Ishikawa (cell line): ENCODE results near the gene RTN4R.
A peak's percentile ranks its signal among the peaks of the same experiment; 100 is the strongest.

Experiments
- CEBPB ChIP-seq: IDR thresholded peaks from 2 replicates; pipeline ENCODE4 v1.6.1; 2012
- CREB1 ChIP-seq: IDR thresholded peaks from 2 replicates; pipeline ENCODE4 v1.6.1; 2012; ENCODE audit warnings: low read depth
- EGR1 ChIP-seq: IDR thresholded peaks from 2 replicates; pipeline ENCODE4 v1.6.1; 2012
- EP300 ChIP-seq: IDR thresholded peaks from 2 replicates; pipeline ENCODE4 v1.6.1; 2012; ENCODE audit warnings: borderline replicate concordance
- FOXM1 ChIP-seq: IDR thresholded peaks from 2 replicates; pipeline ENCODE4 v1.6.1; 2012; ENCODE audit warnings: low read depth, borderline replicate concordance
- MAX ChIP-seq: IDR thresholded peaks from 2 replicates; pipeline ENCODE4 v1.6.1; 2012
- NFIC ChIP-seq: IDR thresholded peaks from 2 replicates; pipeline ENCODE4 v1.6.1; 2012
- RAD21 ChIP-seq: IDR thresholded peaks from 2 replicates; pipeline ENCODE4 v1.6.1; 2012; ENCODE audit warnings: low read depth
- TAF1 ChIP-seq: IDR thresholded peaks from 2 replicates; pipeline ENCODE4 v1.6.1; 2012; ENCODE audit warnings: low read depth, mild to moderate bottlenecking
- TCF12 ChIP-seq: IDR thresholded peaks from 2 replicates; pipeline ENCODE4 v1.6.1; 2012; ENCODE audit warnings: low read depth
- TEAD4 ChIP-seq: IDR thresholded peaks from 2 replicates; pipeline ENCODE4 v1.6.1; 2012
- USF1 ChIP-seq: IDR thresholded peaks from 2 replicates; pipeline ENCODE4 v1.6.1; 2012
- YY1 ChIP-seq: IDR thresholded peaks from 2 replicates; pipeline ENCODE4 v1.6.1; 2012; ENCODE audit warnings: low read depth
- ZBTB7A ChIP-seq: IDR thresholded peaks from 2 replicates; pipeline ENCODE4 v1.6.1; 2012; ENCODE audit warnings: low read depth
- TF ChIP-seq, protein P1 (sequence below): IDR thresholded peaks from 2 replicates; pipeline ENCODE4 v1.6.1; 2012; ENCODE audit warnings: low read depth, mild to moderate bottlenecking

The RTN4R gene

GRCh38 chr22:20206709-20207215 lies 61.4 kb downstream of the RTN4R start:
- TF ChIP-seq EP300 (no peak), TAF1 (no peak), TCF12 (no peak), TEAD4 (no peak), NFIC (no peak), YY1 (no peak), FOXM1 (no peak), USF1 (no peak), ZBTB7A (no peak), CEBPB (no peak), RAD21 (no peak), EGR1 (no peak), CREB1 (no peak), MAX (no peak; the same call in 1 of the 2 replicates)
- TF ChIP-seq, protein P1, sequence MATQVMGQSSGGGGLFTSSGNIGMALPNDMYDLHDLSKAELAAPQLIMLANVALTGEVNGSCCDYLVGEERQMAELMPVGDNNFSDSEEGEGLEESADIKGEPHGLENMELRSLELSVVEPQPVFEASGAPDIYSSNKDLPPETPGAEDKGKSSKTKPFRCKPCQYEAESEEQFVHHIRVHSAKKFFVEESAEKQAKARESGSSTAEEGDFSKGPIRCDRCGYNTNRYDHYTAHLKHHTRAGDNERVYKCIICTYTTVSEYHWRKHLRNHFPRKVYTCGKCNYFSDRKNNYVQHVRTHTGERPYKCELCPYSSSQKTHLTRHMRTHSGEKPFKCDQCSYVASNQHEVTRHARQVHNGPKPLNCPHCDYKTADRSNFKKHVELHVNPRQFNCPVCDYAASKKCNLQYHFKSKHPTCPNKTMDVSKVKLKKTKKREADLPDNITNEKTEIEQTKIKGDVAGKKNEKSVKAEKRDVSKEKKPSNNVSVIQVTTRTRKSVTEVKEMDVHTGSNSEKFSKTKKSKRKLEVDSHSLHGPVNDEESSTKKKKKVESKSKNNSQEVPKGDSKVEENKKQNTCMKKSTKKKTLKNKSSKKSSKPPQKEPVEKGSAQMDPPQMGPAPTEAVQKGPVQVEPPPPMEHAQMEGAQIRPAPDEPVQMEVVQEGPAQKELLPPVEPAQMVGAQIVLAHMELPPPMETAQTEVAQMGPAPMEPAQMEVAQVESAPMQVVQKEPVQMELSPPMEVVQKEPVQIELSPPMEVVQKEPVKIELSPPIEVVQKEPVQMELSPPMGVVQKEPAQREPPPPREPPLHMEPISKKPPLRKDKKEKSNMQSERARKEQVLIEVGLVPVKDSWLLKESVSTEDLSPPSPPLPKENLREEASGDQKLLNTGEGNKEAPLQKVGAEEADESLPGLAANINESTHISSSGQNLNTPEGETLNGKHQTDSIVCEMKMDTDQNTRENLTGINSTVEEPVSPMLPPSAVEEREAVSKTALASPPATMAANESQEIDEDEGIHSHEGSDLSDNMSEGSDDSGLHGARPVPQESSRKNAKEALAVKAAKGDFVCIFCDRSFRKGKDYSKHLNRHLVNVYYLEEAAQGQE, result no peak

DNA sequence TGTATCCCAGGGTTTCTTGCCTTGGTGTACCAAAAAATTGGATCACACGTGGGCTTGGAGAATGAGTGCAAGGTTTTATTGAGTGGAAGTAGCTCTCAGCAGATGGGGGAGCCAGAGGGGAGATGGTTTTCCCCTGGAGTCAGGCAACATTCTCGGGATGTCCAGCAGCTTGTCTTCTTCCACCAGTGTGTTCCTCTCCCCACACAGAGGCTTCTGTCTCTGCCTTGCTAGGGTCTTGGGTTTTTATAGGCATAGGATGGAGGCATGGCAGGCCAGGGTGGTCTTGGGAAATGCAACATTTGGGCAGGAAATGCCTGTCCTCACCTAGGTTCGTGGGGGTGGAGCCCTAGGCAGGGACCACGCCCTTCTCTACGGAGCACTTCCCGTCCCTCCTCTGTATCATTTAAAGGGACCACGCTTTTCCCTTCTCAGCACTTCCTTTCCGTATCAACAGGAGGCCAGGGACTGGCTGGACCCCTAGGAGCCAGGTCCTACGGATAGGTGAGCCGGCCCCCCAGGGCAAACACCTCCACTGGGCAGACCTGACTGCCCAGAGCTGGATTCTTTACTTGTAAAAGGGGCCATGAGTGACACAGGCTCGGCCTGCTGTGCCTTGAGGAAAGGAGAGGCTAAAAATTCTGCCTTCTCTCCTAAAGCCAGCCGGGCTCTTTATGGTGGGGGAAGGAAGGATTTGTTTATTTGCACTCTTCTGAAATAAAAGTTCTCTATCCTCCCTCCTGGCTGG lies 62.0 kb downstream of the RTN4R start:
- TF ChIP-seq TCF12 (no peak), NFIC (no peak), CREB1 (no peak), RAD21 (no peak), TAF1 (0 out of 2 replicates have a peak, but pooled peaks have one; percentile 11), MAX (0 out of 2 replicates have a peak, but pooled peaks have one; percentile 8)

DNA sequence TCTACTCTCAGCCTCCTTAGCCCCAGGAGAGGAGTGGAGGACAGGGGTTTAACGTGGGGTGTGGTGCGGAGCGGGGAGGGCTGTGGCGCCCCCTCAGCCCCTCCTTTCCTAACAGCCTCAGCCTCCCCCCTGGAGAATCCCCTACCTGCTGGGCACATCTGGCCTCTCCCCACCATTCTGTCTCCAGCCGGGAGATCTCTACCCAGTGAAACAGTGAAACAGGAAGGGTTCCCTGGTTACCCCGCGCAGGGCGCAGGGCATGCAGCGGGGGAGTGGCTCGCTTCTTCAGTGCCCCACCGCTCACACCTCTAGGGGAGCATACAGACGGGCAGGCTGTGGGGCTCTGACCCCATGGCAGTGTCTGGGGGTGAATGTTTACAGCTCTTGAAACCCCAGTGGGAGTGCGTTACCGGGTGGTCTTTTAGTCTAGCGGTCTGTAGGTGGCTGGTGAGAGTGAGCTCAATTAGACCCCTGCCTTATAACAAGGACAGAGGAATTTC lies 62.6 kb downstream of the RTN4R start:
- TF ChIP-seq USF1 (no peak), TEAD4 (no peak), TAF1 (no peak), EGR1 (no peak), EP300 (no peak), CEBPB (no peak), CREB1 (no peak)

DNA sequence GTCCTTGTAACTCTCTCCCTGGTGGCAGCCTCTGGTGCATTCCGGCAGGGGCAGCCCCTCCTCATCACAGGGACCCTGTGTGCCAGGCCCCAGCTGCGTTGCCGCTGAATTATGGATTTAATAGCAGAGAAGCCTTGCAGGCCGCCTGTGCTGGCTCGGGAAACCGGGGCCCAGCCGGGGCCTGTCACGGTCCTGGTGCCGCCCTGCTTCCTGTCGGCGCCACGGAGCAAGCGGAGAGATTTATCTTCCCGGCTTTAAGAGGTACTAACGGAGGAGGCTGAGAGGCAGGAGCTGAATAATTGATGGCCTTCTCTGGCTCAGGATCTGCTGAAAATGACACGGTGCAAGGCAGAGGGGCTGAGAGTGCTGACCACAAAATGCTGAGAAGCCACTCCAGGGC lies 63.3 kb downstream of the RTN4R start:
- TF ChIP-seq EGR1 (no peak), USF1 (no peak), TCF12 (no peak), FOXM1 (no peak)

DNA sequence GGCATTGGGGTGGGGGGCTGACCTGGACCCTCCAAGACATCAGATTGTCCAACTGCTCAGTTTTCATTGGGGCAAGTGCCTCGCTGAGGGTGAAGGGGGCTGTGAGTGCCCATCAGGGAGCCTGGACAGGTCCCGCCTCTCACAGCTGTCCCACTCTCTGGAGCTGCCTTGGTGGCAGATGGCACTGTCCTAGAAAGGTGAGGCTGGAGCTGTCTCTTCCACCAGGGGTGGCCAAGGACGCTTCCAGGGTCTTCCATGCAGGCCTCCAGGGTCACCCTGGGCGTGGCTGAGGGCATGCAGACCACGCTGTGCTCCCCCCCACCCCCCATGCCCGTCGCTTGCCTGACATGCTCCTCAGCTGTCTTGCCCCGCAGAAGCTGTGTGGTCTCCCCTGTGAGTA lies 63.8 kb downstream of the RTN4R start:
- TF ChIP-seq TAF1, result no peak
- TF ChIP-seq ZBTB7A, result peak; percentile 54; the same call in 1 of the 2 replicates

GRCh38 chr22:20203552-20204201 lies 64.4 kb downstream of the RTN4R start:
- TF ChIP-seq TEAD4 (peak; percentile 63), NFIC (no peak)

DNA sequence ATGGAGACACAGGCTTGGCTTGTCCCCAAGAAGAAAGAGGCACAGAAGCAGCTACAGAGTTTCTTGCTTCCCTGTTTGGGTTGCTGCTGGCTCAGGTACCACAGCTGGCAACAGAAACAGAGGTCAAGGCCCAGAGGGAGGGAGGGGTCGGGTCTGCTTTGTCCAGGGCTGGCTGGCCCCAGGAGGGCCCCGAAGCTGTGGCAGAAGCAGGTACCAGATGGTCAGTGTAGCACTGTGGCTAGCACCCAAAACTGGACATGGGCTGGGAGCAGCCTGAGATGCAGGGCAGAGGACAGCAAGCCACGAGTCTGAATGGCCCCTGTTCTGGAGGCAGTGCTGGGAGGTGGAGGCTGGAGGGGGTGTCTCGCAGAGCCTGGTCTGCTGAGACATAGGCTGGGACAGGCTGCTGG lies 65.0 kb downstream of the RTN4R start:
- TF ChIP-seq EGR1, result no peak
- TF ChIP-seq TEAD4, result no peak
- no peak for TF ChIP-seq RAD21
- no peak for TF ChIP-seq ZBTB7A
- no peak for TF ChIP-seq FOXM1
- no peak for TF ChIP-seq TCF12
- no peak for TF ChIP-seq YY1
- no peak for TF ChIP-seq NFIC
- TF ChIP-seq TAF1, result no peak
- TF ChIP-seq CEBPB, result no peak
- no peak for TF ChIP-seq USF1
